Activated naive CD8-positive, alpha-beta T cell (primary cell): ENCODE measurements around the gene USE1.
A peak's percentile ranks its signal among the peaks of the same experiment; 100 is the strongest.

Experiments
- H3K27ac Mint-ChIP-seq: one replicate; pipeline ENCODE4 v1.8.0; 2021; ENCODE audit warnings: mixed read lengths
- H3K27me3 Mint-ChIP-seq: one replicate; pipeline ENCODE4 v1.8.0; 2021; ENCODE audit warnings: mixed read lengths
- H3K36me3 Mint-ChIP-seq: one replicate; pipeline ENCODE4 v1.8.0; 2021; ENCODE audit warnings: mixed read lengths
- H3K4me1 Mint-ChIP-seq: one replicate; pipeline ENCODE4 v1.8.0; 2021; ENCODE audit warnings: low read depth, mixed read lengths
- H3K4me3 Mint-ChIP-seq: one replicate; pipeline ENCODE4 v1.8.0; 2021; ENCODE audit warnings: mild to moderate bottlenecking, mixed read lengths
- H3K9me3 Mint-ChIP-seq: one replicate; pipeline ENCODE4 v1.8.0; 2021; ENCODE audit warnings: low read depth, mixed read lengths

The USE1 gene

DNA sequence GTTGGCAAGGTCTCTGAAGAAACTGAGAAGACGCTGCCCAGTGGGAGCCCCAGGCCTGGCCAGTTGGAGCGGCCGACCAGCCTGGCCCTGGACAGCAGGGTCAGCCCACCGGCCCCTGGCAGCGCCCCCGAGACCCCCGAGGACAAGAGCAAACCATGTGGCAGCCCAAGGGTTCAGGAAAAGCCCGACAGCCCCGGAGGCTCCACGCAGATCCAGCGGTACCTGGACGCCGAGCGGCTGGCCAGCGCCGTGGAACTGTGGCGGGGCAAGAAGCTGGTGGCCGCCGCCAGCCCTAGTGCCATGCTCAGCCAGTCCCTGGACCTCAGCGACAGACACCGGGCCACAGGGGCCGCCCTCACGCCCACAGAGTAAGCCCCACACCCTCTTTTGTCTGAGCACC, 20.1 kb upstream of the USE1 start:
- peaks cover 5% of the 10 kb centered on the region for H3K36me3 Mint-ChIP-seq
- no peaks in the 10 kb centered on the region for H3K27me3 Mint-ChIP-seq
- no peaks in the 10 kb centered on the region for H3K4me1 Mint-ChIP-seq
- no peak overlapping the region for H3K27ac Mint-ChIP-seq
- H3K9me3 Mint-ChIP-seq, result no peaks in the 10 kb centered on the region
- no peak overlapping the region for H3K4me3 Mint-ChIP-seq

DNA sequence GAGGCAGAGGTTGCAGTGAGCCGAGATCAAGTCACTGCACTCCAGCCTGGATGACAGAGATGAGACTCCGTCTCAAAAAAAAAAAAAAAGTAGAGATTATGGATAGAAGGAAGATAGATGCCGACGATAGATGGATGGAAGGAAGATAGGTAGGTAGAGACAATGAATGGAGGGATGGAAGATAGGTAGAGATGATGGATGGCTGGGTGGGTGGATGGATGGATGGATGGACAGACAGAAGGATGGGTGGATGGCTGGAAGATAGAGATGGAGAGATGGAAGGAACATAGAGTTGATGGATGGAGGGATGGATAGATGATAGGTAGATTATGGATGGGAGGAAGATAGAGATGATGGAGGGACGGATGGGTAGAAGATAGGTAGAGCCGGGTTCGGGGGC, 18.5 kb upstream of the USE1 start:
- Mint-ChIP-seq H3K27me3 (no peaks in the 10 kb centered on the region), H3K4me1 (no peaks in the 10 kb centered on the region), H3K4me3 (no peak overlapping the region), H3K27ac (no peak overlapping the region), H3K9me3 (no peaks in the 10 kb centered on the region), H3K36me3 (peaks cover 5% of the 10 kb centered on the region)

DNA sequence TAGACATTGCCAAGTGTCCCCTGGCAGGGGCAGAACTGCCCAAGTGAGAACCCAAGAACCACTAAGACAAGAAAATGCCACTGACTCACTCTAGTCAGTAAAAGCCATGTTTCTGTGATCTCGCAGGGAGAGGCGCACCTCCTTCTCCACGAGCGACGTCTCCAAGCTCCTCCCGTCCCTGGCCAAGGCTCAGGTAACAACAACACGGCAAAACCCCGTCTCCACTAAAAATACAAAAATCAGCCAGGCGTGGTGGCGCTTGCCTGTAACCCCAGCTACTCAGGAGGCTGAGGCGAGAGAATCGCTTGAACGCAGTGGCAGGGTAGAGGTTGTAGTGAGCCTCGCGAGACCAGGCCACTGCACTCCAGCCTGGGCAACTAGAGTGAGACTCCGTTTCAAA, 17.5 kb upstream of the USE1 start:
- no peaks in the 10 kb centered on the region for H3K27me3 Mint-ChIP-seq
- no peaks in the 10 kb centered on the region for H3K9me3 Mint-ChIP-seq
- H3K27ac Mint-ChIP-seq, result no peak overlapping the region
- H3K4me1 Mint-ChIP-seq, result no peaks in the 10 kb centered on the region
- no peak overlapping the region for H3K4me3 Mint-ChIP-seq
- peaks cover 10% of the 10 kb centered on the region for H3K36me3 Mint-ChIP-seq

DNA sequence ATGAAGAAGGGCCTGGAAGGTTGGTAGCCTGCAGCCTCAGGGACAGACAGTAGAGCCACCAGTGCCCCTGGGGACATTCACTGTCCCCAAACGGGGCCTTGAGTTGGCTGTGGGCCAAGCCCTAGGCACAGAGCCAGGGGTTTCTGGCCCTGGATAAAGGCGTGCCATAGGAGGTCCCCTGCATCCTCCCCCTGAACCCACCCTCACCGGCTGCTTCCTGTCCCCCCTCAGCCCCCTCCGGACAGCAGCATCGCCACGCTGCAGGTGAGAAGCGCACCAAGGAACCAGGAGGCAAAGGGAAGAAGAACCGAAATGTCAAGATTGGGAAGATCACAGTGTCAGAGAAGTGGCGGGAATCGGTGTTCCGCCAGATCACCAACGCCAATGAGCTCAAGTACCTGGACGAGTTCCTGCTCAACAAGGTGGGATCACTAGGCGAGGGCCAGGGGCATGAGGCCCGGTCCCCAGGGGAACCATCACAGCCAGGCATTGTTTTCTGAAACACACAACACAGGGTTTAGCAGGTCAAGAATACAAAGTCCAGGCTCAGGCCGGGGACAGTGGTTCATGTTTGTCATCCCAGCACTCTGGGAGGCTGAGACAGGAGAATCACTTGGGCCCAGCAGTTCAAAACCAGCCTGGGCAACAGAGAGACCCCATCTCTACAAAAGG, 14.6 kb upstream of the USE1 start:
- H3K36me3 Mint-ChIP-seq, result peaks cover 10% of the 10 kb centered on the region
- H3K27me3 Mint-ChIP-seq, result no peaks in the 10 kb centered on the region

DNA sequence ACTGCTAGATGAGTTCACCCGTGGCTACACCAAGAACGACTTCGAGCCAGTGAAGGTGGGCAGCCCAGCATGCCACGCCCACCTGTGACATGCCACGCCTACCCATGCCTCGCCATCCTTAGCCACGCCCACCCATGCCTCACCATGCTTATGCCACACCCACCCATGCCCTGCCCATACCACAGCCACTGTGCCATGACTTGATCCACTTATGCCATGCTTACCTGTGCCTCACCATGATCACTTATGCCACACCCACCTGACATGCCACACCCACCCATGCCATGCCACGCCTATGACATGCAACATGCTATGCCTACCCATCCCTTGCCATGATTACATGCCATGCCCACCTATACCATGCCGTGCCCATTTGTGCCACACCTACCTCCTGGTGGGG, 12.9 kb upstream of the USE1 start:
- no peaks in the 10 kb centered on the region for H3K27me3 Mint-ChIP-seq
- no peak overlapping the region for H3K27ac Mint-ChIP-seq
- no peaks in the 10 kb centered on the region for H3K4me1 Mint-ChIP-seq
- peaks cover 4% of the 10 kb centered on the region for H3K36me3 Mint-ChIP-seq
- no peaks in the 10 kb centered on the region for H3K9me3 Mint-ChIP-seq
- H3K4me3 Mint-ChIP-seq, result no peak overlapping the region

More for the DNA sequence above, 14.6 kb upstream of the USE1 start:
- no peaks in the 10 kb centered on the region for H3K9me3 Mint-ChIP-seq
- no peak overlapping the region for H3K4me3 Mint-ChIP-seq
- H3K4me1 Mint-ChIP-seq, result no peaks in the 10 kb centered on the region
- H3K27ac Mint-ChIP-seq, result no peak overlapping the region

DNA sequence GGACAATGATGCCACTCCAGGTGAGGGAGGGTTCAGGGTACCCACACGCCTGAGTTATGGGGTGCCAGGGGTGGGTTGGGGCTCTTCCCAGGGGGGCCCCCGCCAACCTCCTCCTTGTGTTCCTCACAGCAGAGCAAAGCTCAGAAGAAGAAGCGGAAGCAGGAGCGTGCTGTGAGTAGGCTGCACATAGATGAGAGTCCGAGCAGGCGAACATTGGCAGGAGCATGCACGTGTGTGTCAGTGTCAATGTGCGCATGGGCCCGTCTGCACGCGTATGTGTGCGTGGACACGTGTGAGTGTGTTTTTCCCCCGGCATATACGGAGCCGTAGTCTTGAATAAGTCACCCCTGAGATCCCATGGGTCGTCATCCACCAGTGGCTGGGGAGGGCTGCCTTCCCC, 12.4 kb upstream of the USE1 start:
- H3K36me3 Mint-ChIP-seq, result peaks cover 4% of the 10 kb centered on the region

DNA sequence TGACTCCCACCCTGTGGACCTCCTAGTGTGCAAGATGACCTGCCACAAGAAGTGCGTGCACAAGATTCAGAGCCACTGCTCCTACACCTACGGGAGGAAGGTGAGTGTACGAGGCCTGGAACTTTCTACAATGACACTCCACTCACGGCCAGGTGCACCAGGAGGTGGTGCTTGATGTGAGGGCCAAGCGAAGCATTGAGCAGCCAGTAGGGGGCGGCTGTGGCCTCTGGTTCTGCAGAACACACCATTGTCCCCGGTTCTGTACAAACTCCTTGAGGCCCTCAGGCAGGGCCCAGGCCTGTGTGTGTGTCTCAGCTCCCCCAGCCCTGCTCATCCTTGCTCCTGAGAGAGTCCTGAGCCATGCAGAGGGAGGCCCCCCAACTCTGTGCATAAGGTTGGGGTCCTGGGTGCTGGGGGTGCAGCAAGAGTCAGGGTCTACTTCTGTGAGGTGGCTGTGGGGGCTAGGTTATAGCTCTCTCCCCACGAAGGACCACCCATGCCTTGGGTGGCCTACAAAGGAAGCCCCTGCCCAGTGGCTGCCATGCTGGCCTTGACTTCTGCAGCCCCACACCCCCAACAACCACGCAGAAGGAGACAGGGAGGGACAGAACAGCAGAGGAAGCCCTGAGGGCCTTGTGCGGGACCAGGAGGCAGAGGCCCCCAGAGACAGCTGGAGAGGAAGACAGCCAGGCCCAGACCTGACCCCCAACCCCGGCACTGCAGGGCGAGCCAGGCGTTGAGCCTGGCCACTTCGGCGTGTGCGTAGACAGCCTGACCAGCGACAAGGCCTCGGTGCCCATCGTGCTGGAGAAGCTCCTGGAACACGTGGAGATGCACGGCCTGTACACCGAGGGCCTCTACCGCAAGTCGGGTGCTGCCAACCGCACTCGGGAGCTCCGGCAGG, 9.7 kb upstream of the USE1 start:
- H3K27ac Mint-ChIP-seq, result no peak overlapping the region
- no peaks in the 10 kb centered on the region for H3K9me3 Mint-ChIP-seq
- H3K4me3 Mint-ChIP-seq, result no peak overlapping the region
- peaks cover 7% of the 10 kb centered on the region for H3K36me3 Mint-ChIP-seq
- H3K27me3 Mint-ChIP-seq, result no peaks in the 10 kb centered on the region
- H3K4me1 Mint-ChIP-seq, result peaks cover 6% of the 10 kb centered on the region

More for the DNA sequence above, 12.4 kb upstream of the USE1 start:
- no peaks in the 10 kb centered on the region for H3K9me3 Mint-ChIP-seq
- H3K27ac Mint-ChIP-seq, result no peak overlapping the region
- no peak overlapping the region for H3K4me3 Mint-ChIP-seq
- H3K4me1 Mint-ChIP-seq, result no peaks in the 10 kb centered on the region
- H3K27me3 Mint-ChIP-seq, result no peaks in the 10 kb centered on the region

DNA sequence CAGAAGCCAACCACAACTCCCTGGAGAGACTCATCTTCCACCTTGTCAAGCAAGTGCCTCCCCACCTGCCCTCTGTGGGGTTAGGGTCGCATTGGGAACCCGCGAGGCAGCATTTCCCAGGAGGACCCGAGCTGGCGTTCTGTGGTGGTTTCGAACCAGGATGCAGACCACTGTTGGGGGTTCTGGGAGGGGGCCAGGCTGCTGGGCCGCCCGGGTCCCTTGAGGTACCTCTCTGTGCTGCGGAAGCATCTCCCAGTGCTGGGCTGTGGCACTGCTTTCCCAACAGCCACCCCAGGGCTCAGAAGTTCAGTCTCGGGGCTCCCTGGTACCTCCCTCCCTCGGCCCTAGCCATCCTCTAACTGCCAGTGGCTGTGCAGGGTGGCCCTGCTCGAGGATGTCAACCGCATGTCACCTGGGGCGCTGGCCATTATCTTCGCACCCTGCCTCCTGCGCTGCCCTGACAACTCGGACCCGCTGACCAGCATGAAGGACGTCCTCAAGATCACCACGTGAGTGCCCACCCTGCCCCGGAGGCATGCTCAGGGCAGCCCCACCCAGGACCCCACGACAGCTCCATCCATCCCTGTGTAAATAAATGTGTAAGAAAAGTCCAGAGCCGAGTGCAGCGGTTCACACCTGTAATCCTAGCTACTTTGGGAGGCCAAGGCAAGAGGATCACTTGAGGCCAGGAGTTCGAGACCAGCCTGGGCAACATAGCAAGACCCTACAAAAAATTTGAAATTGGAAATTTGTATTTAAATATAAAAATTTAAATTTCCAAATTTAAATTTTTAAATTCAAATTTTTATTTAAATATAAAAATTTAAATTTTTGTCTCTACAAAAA, 8.2 kb upstream of the USE1 start:
- Mint-ChIP-seq H3K4me1 (peaks cover 6% of the 10 kb centered on the region), H3K36me3 (peaks cover 6% of the 10 kb centered on the region), H3K4me3 (no peak overlapping the region), H3K9me3 (no peaks in the 10 kb centered on the region), H3K27me3 (no peaks in the 10 kb centered on the region), H3K27ac (no peak overlapping the region)

DNA sequence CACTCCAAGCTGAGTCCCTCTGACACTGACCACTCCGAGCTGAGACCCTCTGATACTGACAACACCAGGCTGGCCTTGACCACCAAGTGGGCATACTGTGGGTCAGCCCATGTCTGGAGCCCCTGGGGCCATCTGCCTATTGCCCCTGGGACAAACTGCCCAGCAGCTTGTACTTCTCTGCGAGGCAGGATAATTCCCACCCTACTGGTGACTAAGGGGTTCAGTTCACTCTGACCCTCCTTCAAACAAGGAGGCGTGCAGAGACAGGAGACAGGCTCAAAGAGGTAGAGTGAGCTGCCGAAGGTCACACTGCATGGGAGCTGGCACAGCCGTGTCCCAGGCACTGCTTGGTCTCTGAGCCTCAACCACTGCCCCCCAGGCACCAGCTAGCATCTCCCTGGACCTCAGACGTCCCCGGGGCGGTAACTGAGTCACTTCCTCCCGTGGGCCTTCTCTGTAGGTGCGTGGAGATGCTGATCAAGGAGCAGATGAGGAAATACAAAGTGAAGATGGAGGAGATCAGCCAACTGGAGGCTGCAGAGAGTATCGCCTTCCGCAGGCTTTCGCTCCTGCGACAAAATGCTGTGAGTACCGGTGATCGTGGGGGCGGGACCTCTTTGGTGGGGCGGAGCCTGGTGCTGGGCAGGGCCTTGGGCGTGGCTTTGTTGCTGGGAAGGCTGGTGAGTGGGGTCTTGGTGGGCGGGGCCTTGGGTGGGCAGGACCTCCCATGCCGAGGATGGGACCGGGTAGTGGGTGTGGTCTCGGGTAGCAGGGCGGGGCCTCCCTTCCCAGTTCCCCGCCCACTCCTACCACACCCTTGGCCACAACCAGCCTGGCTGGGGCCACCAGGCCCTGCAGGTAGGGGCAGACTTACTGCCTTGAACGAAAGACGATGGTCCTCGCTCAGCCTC, 5.8 kb upstream of the USE1 start:
- Mint-ChIP-seq H3K4me1 (peaks cover 7% of the 10 kb centered on the region), H3K27ac (peak overlapping the region; percentile 58), H3K9me3 (no peaks in the 10 kb centered on the region), H3K27me3 (no peaks in the 10 kb centered on the region), H3K36me3 (peaks cover 3% of the 10 kb centered on the region), H3K4me3 (no peak overlapping the region)

DNA sequence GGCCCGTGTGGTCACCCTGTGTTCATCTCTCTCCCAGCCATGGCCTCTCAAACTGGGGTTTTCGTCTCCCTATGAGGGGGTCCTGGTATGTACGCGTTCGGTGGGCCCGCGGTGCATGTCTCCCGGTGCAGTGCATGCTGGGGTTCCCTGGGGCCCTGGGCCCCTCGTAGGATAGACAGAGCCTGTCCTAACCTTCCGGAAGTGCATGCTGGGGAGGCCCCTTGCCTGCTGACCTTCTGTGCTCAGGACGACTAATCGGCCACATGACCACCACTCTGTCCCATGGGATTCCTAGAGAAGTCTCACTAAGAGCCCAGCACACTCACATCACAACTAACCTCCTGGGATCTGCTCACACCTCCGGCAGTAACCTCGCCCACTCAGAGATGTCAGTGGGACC, 4.9 kb upstream of the USE1 start:
- no peaks in the 10 kb centered on the region for H3K9me3 Mint-ChIP-seq
- peaks cover 13% of the 10 kb centered on the region for H3K4me1 Mint-ChIP-seq
- peaks cover 3% of the 10 kb centered on the region for H3K36me3 Mint-ChIP-seq
- no peaks in the 10 kb centered on the region for H3K27me3 Mint-ChIP-seq
- H3K27ac Mint-ChIP-seq, result no peak overlapping the region
- no peak overlapping the region for H3K4me3 Mint-ChIP-seq

DNA sequence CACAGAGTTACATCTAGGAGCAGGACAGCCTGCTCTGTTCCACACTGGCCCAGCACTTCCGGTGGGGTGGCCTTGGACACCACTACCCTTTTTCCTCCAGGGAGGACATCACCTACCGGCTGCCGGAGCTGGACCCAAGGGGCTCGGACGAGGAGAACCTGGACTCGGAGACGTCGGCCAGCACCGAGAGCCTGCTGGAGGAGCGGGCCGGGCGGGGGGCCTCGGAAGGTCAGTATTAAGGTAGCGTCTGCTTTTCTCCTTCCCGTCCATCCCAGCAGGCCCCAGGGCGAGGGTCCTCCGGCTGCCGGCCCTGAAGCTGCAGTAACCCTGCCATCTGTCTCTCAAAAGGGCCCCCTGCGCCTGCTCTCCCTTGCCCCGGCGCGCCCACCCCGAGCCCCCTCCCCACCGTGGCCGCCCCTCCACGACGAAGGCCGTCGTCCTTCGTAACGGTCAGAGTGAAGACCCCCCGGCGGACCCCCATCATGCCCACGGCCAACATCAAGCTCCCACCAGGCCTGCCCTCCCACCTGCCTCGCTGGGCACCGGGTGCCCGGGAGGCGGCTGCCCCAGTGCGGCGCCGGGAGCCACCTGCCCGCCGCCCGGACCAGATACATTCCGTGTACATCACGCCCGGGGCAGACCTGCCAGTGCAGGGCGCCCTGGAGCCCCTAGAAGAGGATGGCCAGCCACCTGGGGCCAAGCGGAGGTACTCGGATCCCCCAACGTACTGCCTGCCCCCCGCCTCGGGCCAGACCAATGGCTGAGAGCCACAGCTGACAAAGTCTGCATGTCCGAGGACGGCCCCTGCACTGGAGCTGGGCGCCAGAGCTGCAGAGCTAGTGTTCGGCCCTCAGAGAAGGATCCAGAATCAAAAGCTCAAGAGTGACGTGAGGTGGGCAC, 3.4 kb upstream of the USE1 start:
- H3K27me3 Mint-ChIP-seq, result no peaks in the 10 kb centered on the region
- no peaks in the 10 kb centered on the region for H3K9me3 Mint-ChIP-seq
- H3K4me1 Mint-ChIP-seq, result peaks cover 13% of the 10 kb centered on the region
- H3K4me3 Mint-ChIP-seq, result no peak overlapping the region
- peaks cover 3% of the 10 kb centered on the region for H3K36me3 Mint-ChIP-seq
- H3K27ac Mint-ChIP-seq, result no peak overlapping the region

DNA sequence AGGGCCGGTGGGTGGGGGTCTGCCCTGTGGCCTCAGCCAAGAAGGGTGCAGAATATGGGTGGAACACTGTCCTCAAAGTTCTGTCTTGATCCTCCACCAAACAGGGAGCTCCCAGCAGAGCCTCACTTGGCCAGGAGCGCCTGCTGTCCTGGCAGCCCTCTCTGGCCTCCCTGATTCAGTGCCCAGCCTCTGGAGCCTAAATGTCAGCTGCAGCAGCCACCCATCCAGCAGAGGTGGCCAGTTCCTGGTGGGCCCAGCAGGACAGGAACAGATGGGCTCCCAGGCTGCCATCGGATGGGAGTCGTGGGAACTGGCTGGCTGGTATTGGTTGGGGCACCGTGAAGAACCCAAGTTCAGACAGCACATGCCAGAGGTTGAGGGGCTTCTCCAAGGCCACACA, 1.8 kb upstream of the USE1 start:
- Mint-ChIP-seq H3K36me3 (peaks cover 5% of the 10 kb centered on the region), H3K27ac (no peak overlapping the region), H3K9me3 (no peaks in the 10 kb centered on the region), H3K27me3 (no peaks in the 10 kb centered on the region), H3K4me1 (peaks cover 13% of the 10 kb centered on the region), H3K4me3 (no peak overlapping the region)

DNA sequence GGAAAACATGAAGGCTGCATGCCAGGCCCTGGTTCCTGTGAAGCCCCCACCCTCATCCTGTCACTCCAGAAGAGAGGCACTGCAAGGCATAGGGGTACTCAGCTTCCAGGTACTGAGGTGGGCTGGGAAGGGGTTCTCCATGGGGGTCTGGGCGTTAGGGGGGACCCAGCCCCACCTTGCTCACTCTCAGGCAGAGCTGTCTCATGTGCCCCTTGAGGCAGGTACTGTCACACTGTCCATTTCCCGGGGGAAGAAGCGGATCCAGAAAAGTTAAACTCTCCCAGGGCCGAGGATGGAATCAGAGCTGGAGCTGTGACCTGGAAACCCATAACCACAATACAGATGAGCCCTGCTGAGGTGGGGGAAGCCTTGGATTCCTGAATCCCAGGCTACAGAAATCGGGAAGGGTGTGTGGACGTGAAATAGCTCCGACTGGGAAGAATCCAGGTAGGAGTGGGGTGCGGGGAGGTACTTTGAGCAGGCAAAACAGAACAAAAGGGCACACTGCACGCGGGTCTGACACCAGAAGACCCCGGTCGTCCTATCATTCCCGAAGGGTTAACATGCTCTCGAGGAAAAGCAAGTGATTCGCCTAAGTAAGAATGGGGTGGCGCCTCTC, 540 bp upstream of the USE1 start:
- Mint-ChIP-seq H3K36me3 (peaks cover 5% of the 10 kb centered on the region), H3K4me1 (peaks cover 7% of the 10 kb centered on the region), H3K27ac (peak overlapping the region; percentile 97), H3K9me3 (no peaks in the 10 kb centered on the region), H3K27me3 (no peaks in the 10 kb centered on the region), H3K4me3 (peak overlapping the region; percentile 91)
